ENCODE data around the gene CTNNA2. TPM values are rescaled to one million over a fixed set of nuclear protein-coding genes. Genes with fewer than 3 reads are reported as not detected.
"Not testable (repeated sequence)": the region's sequence is repeated elsewhere in the genome, so short reads cannot be mapped to it uniquely, and the experiment has no call there.

The CTNNA2 gene
- total RNA-seq, 1 experiment from 2014 or later = 0.10 TPM

DNA sequence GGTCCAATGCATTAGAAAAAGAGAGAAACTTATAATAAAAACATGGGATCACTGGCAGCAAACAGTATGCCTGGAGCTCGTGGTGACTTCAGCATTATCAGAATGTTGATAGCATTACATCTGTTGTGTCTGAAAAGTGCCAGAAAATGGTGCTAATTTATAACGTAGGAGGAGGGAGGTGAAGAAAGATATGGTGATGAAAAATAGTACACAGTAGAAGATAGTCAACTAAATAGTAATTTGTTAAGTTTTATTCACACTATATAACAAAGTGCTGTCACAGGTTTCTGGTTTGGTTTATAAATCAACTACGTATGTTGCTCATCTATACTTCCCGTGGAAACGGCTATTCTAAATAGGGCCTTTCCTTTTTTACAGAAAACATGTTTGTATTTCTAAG lies 674.3 kb downstream of the CTNNA2 start:
- DNase-seq (ENCODE audit: low spot score) = no peak

DNA sequence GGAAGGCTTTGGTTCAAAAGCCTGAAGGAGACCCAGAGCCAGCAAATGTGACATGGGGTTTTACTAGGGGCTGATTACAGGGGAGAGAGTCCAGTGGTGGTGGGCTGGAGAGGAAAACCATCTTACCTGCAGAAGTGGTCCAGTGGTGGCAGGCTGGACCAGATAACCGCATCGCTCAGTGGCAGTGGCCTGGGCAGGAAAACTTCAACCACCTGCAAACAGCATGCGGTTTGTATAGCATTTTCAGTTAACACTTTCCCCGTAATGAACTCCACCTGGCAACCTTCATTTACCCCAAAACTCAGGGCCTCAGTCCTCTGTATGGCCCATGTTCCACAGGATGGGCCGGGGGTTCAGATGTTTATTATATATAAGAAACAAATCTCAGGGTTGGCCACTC lies 677.3 kb downstream of the CTNNA2 start:
- no peak for DNase-seq (ENCODE audit: low spot score)

DNA sequence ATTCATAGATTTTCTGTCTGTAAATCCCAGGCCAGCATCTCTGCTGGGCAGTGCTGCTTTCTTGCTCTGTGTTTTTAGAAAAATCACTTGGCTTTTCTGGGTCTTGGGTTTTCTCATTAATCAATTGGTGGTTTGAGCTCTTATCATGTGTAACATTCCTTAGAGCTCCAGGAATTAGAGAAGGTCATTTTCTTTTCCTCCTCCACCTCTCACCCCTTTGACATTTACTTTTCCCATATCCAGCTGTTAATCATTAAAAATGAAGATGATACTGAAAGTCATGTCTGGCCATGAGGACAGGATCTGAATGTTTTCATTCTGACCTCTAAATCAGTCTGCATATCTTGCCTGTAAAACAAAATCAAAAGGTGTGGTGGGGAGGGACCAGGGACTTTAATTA lies 680.7 kb downstream of the CTNNA2 start:
- DNase-seq (ENCODE audit: low spot score) = peak; percentile 24

DNA sequence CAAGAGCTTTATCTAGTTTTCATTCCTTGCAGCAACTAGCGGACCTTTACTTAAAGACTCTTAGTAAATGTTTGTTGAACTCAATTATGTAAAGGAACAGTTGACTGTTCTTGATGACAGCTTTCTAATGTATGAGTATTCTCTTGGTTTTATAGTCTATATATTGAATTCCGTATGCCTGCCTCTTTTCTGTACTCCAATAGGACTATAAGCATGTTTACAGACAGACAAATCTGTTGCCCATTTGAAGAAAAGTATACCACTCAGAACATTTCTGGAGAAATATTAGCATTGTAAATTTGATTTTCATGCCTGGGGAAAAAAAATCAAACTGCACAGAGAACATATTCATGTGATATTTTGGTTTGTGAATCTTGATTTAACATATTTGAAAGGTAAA lies 682.2 kb downstream of the CTNNA2 start:
- no peak for DNase-seq (ENCODE audit: low spot score)

DNA sequence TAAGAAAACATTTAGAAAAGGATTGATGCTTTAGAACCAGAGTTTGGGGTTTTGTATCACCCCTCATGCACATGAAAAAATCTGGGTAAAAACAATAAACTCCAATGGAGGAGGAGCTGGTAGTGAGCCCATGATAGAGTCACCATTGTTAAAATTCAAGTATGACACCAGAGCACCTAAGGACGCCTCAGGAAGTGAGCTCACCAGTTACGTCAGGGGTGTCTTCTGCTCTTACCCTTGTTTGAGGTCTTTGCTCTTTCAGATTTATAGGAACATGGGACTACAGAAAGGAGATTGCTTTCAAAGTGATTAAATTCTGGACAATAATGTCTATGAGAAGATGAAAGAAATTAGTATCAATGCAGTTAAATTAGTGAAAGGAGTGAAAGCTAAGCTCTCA lies 685.2 kb downstream of the CTNNA2 start:
- no peak for DNase-seq (ENCODE audit: low spot score)

DNA sequence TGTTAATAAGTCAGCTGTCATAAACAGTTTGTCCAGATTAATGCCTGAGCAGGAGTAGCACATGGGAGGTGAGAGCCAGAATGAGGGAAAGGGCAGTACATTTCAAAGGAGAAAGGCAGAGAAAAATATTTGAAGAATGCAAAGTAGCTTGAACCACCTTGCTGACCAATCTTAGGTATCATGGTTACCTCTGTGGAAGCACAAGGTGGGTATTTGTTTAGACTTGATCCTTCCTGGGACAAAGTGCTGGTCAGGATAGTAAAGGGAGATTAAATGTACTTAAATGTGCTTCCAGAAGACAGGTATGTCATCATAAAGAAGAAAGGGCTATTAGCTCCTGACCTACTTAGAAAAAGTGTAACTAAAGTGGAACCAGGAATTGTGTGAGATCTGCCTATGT lies 686.7 kb downstream of the CTNNA2 start:
- peak; percentile 85 for DNase-seq (ENCODE audit: low spot score)

DNA sequence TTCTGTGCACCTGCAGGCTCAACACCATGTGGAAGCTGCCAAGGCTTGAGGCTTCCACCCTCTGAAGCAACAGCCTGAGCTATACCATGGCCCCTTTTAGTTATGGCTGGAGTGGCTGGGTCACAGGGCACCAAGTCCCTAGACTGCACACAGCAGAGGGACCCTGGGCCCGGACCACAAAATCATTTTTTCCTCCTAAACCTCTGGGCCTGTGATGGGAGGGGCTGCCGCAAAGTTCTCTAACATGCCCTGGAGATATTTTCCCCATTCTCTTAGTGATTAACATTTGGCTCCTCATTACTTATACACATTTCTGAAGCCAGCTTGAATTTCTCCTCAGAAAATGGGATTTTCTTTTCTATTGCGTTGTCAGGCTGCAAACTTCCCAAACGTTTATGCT lies 691.1 kb downstream of the CTNNA2 start:
- DNase-seq (ENCODE audit: low spot score) = not testable (repeated sequence)

DNA sequence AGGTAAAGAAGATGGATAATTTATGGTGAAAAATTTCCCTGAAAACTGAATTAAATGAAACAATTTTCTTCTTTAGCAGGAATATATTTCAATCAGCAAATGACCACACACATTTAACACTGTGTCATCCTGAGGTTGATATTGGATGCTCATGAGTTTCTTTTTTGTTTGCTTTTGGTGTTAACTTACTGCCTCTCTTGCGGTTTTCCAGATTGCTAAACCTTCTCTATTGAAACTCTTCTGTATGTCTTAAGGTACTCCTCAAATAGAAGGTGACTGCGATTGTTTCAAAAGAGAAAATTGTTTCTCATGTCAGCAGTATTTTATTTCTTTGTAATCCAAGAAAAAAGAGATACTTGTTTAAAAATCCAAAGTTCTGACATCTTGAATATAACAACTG lies 692.6 kb downstream of the CTNNA2 start:
- DNase-seq (ENCODE audit: low spot score) = no peak

DNA sequence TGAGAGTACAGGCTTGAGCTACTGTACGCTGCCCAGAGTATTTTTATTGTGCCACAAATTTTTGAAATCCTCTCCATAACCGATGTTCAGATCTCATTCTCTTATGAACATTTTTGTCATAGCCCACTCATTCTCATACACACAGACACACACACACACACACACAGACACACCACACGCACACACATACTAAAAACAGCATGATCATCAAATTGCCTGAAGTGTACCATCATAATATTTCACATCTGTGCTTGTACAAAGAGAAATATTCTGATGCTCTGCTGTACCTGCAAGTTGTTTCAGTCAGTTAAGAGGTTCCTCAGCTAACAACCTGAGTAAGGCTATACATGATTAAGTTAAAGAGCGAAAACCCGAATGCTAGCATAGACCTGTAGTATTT lies 696.6 kb downstream of the CTNNA2 start:
- DNase-seq (ENCODE audit: low spot score) = no peak

DNA sequence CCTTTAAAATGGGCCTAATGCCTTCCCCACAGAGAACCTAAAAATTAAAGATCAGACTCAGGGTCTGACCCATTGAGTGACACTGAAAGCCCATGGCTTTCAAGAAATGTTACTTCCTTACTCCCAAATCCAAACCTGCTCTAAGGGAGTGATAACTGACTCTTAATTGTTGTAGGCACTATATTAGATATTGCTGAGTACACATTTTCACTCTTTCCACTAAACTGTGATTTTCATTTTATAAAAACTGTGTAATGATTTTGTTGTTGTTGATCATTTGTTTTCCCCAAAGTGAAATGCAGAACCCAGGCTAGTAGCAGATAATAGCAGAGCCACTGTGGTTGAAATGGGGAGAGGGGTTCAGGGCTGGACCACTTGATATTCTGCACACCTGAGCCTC lies 704.6 kb downstream of the CTNNA2 start:
- DNase-seq (ENCODE audit: low spot score) = no peak

DNA sequence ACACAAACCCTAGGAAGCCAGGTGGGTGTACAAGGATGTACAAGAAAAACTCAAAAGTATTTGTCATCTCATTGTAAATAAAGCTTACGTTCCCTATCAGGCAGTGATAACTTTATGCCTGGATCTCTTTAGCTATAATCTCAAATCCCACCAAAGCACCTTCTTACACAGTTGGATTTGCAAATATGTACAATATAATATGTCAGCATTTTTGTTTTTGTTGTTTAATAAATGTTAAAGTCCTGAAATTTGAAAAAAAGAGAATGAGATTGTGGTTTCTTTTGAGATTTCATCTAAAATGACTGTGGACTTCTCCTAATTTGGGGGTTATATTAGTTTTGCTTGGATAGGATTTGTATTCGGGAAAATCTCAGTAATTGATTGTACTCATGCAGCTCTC lies 709.8 kb downstream of the CTNNA2 start:
- no peak for DNase-seq (ENCODE audit: low spot score)

DNA sequence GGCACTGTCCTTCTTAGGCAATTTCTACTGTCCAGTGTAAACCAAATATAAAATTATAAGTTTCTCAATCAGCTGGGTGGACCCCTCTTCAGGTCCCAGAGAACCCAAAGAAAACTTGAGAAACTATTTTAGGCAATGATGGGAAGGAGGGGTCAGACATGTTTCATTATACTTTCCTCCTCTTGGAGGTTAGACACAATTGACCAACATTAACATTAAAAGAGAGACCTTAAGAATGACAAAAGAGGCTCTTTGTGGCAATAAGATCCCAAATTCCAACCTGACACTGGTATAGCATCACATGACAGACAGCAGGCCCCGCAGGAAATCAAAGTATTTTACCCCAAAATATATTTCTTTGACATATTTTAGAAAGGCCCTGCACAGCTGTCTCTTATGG lies 718.6 kb downstream of the CTNNA2 start:
- DNase-seq (ENCODE audit: low spot score) = no peak

DNA sequence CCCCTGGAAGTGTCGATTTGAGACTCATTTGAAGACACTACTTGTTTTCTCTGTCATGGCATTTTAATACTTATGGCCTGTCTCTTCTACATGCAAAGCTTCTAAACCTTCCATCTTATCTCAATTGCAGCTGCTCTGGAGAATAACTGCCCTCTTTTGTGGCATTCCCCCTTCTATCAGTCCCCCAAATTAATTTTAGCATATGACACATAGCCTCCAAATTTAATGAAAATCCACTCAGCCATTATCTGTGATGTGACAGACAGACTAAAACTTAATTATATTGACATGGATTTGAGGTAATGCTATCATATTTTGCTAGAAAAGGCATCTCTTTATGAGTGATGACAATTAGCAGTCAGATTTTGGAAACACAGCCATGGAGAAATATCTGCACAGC lies 720.5 kb downstream of the CTNNA2 start:
- DNase-seq (ENCODE audit: low spot score) = no peak

DNA sequence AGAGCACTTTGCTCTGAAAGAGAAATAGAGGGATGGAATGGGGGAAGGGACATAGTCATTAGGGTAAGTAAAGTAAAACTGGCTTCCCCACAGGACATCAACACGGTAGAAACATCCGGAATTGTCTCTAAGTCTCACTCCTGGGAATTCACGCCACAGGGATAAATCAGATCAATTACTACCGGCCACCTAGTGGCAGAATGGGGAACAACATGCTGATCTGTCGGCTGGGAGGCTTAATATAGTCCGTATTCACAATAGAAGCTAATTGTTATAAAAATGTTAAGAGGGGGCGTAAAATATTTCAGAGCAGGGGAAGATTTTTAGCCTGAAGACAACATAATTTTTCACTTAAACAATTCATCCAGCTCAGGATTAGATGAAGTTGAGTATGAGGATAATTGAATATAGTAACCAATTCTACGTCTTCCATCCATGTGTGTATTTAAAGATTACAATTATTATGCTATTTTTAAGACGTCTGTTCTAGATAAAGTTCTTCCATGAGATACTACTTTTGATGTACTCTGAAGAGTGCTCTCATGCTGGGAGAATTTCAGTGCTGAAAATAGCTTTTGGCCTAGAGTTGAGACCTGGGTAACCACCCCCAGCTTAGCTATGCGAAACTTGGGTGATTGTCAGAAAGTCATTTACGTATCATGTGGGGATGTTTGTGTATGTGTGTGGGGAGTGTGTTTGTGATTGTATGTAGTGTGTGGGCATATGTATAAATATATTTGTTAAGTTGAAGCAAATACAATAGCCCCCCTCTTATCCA lies 726.0 kb downstream of the CTNNA2 start:
- DNase-seq (ENCODE audit: low spot score) = peak; percentile 78

DNA sequence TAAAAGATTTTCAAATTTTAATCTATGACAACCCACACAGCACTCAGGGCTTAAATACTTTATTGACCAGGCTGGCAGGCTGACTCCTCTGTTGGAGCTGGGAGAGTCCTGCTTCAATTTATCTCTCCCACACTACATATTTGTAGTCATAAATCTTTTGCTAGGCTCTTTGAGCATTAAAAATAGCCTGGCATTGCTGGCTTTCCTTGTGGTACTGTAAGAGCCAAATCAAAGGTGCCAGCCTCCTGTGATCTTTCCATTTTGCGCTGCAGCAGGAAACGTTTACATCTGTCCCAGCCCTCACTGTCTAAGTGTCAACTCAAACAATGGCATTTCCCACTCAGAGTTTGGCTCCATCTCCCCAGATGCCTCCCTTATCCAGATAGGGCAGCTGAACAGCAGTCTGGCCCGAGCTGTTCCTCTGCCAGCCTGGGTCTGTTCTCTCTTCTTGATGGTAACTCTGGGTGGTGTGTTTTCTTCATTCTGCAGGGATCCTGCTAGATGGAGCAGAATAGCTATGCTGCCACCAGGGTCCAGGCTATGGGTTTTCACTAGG lies 729.6 kb downstream of the CTNNA2 start:
- DNase-seq (ENCODE audit: low spot score) = no peak

DNA sequence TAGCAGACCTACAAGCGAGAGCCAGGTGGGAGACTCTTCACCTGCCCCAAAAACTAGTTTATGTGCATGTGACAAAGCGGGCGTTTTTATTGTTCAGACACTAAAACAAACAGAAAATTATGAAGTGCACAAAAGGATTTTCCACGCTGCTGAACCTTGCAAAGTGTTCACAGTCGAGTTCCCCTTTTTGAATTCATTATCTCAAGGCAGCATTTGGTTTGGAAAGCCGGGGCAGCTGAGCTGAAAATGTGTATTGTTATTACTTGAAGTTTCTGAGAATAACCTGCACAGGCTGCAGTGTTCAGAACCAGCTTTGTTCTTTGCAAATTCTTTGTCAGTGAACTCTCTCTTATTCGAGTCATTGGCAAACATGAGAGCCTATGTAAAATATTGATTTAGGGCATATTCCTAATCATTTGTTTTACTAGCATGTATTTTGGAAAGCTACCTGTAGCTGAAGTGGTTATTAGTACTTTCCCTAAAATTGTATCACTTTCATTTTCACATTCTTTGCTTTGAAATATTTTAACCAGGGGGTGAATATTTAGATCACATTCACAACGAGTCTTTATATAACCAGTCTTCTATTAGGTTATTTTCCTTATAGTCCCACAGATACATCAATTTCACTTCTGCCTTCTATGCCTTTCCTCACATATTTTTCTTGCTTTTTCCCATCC lies 732.2 kb downstream of the CTNNA2 start:
- DNase-seq (ENCODE audit: low spot score) = no peak

DNA sequence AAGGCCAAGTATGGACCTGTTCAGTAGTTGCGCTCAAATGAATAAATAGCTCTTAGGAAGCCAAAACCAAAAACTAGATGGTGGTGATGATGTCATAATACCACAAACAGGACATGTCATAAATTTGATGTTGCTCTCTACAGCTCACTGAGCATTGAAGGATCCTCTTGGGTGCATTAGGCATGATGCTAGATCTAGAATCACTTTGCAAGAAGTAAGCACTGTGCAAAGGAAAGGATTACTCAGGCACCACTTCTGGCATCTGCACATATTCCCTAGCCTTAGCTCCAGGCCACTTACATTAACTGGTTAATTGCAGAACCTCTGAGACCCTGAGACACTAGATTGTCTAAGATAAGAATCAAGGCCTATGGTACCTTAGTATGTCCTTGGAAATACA lies 733.7 kb downstream of the CTNNA2 start:
- DNase-seq (ENCODE audit: low spot score) = no peak

DNA sequence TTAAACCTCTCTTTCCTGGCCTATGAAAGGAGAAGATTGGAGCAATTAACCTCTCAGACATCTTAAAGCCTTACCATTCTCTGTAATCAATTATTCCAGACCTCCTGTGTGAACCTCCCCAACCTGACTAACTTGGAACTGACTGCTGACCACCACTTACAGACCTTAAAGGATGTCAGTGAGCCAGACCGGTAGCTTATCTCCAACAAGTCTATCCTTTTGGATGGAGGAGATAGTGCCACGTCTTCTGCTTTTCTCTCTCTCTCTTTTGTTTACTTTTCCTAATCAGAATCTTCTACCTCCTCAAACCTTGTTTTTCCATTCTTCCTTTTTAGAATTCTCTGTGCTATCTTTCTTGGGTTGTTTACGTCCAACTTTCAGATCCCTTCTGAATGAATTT lies 734.5 kb downstream of the CTNNA2 start:
- DNase-seq (ENCODE audit: low spot score) = no peak

DNA sequence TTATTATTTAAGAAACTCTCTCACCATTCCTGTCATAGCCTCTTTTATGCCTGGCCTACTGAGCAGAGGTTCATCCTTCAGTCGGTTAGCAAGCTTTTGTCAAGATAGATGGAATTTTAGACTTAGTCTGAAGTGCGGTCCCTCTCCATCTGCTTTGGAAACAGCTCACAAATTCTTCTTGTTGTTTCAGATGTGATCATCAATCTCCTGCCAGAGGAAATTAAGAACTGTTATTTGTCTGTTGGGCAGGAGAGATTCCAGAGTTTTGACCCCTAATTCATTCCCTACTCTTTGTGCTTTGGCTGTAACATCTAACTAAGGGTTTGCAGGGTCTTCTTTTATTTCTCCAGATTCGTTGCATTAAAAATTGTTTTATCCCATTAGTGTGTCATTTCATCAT lies 735.3 kb downstream of the CTNNA2 start:
- DNase-seq (ENCODE audit: low spot score) = no peak

DNA sequence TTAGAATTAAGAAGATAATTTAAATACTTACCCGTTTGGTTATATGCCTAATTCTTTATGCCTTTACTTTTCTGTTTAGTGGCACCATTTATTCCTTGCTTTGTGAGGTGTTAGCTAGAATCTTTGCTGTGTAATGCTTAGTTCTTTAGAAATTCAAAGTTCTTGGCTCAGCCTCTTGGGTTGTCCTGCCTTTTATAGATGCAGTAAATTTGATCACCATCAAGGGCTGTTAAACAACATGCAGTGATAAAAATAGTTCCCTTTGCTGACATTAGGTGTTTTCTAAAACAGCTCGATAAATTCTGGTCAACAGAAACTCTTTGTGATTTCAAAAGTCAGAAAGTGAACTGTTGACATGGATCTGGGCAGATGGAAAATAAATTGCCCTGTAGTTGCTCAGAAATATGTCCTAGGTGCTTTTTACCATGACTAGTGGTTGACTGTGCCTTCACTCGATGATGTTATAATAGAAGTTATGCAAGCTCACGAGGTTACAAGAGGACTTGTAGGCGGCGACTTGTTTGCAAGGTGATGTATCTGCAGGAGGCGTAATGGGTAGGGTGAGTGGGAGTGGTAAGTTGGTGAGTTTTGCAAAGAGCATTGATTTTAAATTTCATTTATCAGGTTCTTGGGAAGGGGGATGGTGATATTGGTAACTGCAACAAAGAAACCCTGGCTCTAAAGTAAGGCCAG lies 739.6 kb downstream of the CTNNA2 start:
- no peak for DNase-seq (ENCODE audit: low spot score)

DNA sequence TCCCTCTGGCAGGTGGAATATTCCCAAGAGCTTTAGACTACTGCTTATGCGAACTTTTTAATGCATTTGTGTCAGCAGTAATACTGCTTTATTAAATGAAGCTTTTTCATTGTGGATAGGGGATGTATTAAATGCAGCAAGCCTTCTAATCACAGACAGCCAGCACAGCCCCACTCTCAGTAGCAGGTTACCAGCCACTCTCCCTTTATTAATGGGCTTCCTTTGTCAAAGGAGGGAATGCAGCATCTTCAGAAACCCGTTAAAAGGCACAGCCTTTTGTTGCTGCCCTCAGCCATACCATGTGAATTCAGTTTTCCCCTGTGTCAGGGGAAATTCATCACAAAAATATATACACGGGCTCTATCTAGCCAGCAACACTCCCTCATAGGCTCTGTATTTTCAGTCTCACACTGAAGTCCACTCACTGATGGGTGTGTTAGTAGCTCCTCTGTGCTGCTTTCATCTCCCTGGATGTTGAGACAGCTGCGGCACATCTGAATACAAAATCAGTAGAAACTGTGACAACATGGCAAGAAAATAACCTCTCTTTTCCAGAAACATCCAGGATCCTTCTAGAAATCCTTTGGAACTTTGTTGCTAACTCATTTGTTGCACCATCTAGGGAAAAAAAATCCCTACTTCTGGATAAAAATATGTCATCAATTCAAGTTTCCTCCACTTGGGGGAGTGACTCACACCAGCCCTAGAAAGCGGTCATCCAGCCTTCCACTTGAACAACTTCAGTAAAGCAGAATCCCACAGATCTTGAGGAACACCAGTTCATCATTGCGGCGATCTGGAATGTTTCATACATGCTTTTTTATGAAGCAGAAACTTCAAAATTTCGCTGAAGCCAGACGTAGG lies 743.3 kb downstream of the CTNNA2 start:
- peak; percentile 69 for DNase-seq (ENCODE audit: low spot score)

DNA sequence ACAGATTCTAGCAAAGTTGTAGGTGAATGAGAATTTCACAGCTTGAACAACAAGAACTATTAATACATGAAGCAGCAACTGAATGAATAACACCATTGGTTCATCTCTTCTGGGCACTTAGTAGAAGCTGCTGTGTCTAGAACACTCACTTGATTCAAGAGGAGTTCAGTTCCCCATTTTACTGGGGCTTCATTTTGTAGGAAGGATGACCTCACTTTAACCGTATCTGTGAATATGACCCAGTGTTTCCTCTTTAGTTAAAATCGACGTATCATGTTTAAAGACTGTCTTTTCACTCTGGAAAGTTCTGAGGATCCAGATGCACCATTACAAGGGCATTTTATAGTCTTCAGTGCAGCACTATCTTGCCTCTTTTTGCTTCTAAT lies 743.9 kb downstream of the CTNNA2 start:
- no peak for DNase-seq (ENCODE audit: low spot score)

All from HT-29 (cell line).